Keratinocyte (primary cell): ENCODE data around the gene CHRNA7.

Source experiments
- EZH2 ChIP-seq: IDR thresholded peaks from one replicate; pipeline ENCODE4 v1.6.1; 2012; ENCODE audit warnings: inconsistent platforms, mild to moderate bottlenecking, low read length, moderate library complexity
- TF ChIP-seq, protein P1 (sequence below), 3 experiments: IDR thresholded peaks in 1 of 3; conservative IDR thresholded peaks in 1 of 3; optimal IDR thresholded peaks in 1 of 3; 2 replicates in 2 of 3; 3 replicates in 1 of 3; pipeline versions ENCODE3 to v1.5.1; 2011; ENCODE audit warnings: low read length in 3 of 3, mild to moderate bottlenecking in 3 of 3, moderate library complexity in 2 of 3, control low read depth in 1 of 3, inconsistent platforms in 1 of 3; ENCODE audit not compliant: insufficient read depth in 2 of 3; ENCODE audit errors: extremely low read depth in 1 of 3

DNA sequence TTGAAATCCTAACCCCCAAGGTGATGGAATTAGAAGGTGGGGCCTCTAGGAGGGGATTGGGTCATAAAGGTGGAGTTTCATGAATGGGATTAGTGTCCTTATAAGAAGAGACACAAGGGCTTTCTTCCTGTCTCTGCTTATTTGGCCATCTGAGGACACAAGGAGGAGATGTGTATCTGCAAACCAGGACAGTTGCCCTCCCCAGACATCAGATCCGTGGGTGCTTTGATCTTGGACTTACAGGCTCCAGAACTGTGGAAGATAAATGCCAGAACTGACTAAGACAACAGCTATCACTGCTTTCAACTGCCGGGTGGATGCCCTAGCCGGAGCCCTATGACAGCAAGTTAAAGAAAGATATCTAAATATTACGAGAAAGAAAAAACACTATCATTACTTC is 94.4 kb downstream of the CHRNA7 start:
- TF ChIP-seq, protein P1, sequence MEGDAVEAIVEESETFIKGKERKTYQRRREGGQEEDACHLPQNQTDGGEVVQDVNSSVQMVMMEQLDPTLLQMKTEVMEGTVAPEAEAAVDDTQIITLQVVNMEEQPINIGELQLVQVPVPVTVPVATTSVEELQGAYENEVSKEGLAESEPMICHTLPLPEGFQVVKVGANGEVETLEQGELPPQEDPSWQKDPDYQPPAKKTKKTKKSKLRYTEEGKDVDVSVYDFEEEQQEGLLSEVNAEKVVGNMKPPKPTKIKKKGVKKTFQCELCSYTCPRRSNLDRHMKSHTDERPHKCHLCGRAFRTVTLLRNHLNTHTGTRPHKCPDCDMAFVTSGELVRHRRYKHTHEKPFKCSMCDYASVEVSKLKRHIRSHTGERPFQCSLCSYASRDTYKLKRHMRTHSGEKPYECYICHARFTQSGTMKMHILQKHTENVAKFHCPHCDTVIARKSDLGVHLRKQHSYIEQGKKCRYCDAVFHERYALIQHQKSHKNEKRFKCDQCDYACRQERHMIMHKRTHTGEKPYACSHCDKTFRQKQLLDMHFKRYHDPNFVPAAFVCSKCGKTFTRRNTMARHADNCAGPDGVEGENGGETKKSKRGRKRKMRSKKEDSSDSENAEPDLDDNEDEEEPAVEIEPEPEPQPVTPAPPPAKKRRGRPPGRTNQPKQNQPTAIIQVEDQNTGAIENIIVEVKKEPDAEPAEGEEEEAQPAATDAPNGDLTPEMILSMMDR (optimal IDR thresholded peaks at IDR 0.05 in 1 of 3, IDR thresholded peaks at IDR 0.05 in 1 of 3, conservative IDR thresholded peaks at IDR 0.05 in 1 of 3; ENCODE audit: extremely low read depth in 1 of 3, insufficient read depth in 2 of 3, low read length in 3 of 3), result no peak
- TF ChIP-seq EZH2, result no peak
